ENCODE results near the gene TAMALIN.
"Not testable (repeated sequence)": the region's sequence is repeated elsewhere in the genome, so short reads cannot be mapped to it uniquely, and the experiment has no call there.

GRCh38 chr12:51979306-51979705, 27.4 kb upstream of the TAMALIN start:
- TF ChIP-seq POLR2A (IDR thresholded peaks at IDR 0.05; ENCODE audit: extremely low read depth, insufficient read length); CTCF (IDR thresholded peaks at IDR 0.05; ENCODE audit: low read depth, low read length); MAX (IDR thresholded peaks at IDR 0.05; ENCODE audit: low read depth, low read length); MYC (IDR thresholded peaks at IDR 0.05; ENCODE audit: low read depth, low read length): not testable (repeated sequence)

Data from NB4 (cell line).